IMR-90 (cell line): Measurements from ENCODE around the gene ZYX. TPM values are rescaled to one million over a fixed set of nuclear protein-coding genes. Genes with fewer than 3 reads are reported as not detected.

Experiments
- ATAC-seq: fragments of 200-7000 bp; cut with Tn5 transposase; 2 replicates; pipeline ENCODE4 v1.9.1; 2020; ENCODE audit warnings: low read depth, mild to moderate bottlenecking, moderate library complexity
- BruUV-seq: library from RNA; stranded (reverse); fragments of 400-500 nt; replicated peaks from 2 replicates; lab custom pipeline; 2021; lab: Mats Ljungman, UMichigan
- CTCF ChIA-PET: fragments of 300-600 bp; formaldehyde crosslinking; extraction: SDS; loops from one replicate; lab custom pipeline; 2021; ENCODE audit warnings: antibody characterized with exemption; lab: Yijun Ruan, JAX
- POLR2A ChIA-PET: fragments of 300-600 bp; sonication (Branson Sonifier 250); formaldehyde crosslinking; loops from one replicate; lab custom pipeline; 2022; ENCODE audit warnings: antibody characterized with exemption; ENCODE audit not compliant: unreplicated experiment; lab: Charles Lee
- DNase-seq: peaks from one replicate; pipeline ENCODE4 v3.0.0; 2013
- H2AFZ ChIP-seq: replicated peaks from 2 replicates; pipeline ENCODE3; 2013; ENCODE audit warnings: low read length, mild to moderate bottlenecking; ENCODE audit not compliant: poor library complexity
- H2AK5ac ChIP-seq: 2 replicates; pipeline ENCODE4 v1.6.1; 2013; ENCODE audit warnings: low read depth, low read length, inconsistent platforms
- H2AK9ac ChIP-seq: replicated peaks from 2 replicates; pipeline ENCODE3; 2013; ENCODE audit warnings: mild to moderate bottlenecking, low read depth, low read length, moderate library complexity; ENCODE audit not compliant: poor library complexity
- H2BK120ac ChIP-seq: 2 replicates; pipeline ENCODE4 v1.6.1; 2013; ENCODE audit warnings: low read depth, low read length, inconsistent platforms
- H2BK15ac ChIP-seq: 3 replicates; pipeline ENCODE4 v1.6.1; 2013; ENCODE audit warnings: low read depth, low read length, inconsistent platforms
- H2BK20ac ChIP-seq: 2 replicates; pipeline ENCODE4 v1.6.1; 2013; ENCODE audit warnings: low read depth, mild to moderate bottlenecking, inconsistent platforms, low read length, moderate library complexity
- H2BK5ac ChIP-seq: 2 replicates; pipeline ENCODE4 v1.6.1; 2013; ENCODE audit warnings: mild to moderate bottlenecking, low read depth, low read length, inconsistent platforms; ENCODE audit not compliant: poor library complexity, severe bottlenecking
- H3K14ac ChIP-seq: replicated peaks from 2 replicates; pipeline ENCODE4 v1.6.1; 2013; ENCODE audit warnings: low read depth, low read length, inconsistent platforms
- H3K18ac ChIP-seq: 2 replicates; pipeline ENCODE4 v1.6.1; 2013; ENCODE audit warnings: low read depth, low read length, control low read depth
- H3K23ac ChIP-seq: 2 replicates; pipeline ENCODE4 v1.6.1; 2013; ENCODE audit warnings: low read depth, low read length, inconsistent platforms
- H3K27ac ChIP-seq: 2 replicates; pipeline ENCODE4 v1.5.1; 2013; ENCODE audit warnings: mild to moderate bottlenecking, control low read depth, low read length; ENCODE audit not compliant: insufficient read depth
- H3K27me3 ChIP-seq: 2 replicates; pipeline ENCODE4 v1.6.1; 2013; ENCODE audit warnings: low read length; ENCODE audit not compliant: control insufficient read depth, insufficient read depth
- H3K36me3 ChIP-seq: 2 replicates; pipeline ENCODE4 v1.6.1; 2013; ENCODE audit warnings: low read length, mixed read lengths; ENCODE audit not compliant: control insufficient read depth, insufficient read depth
- H3K4ac ChIP-seq: 2 replicates; pipeline ENCODE4 v1.6.1; 2013; ENCODE audit warnings: low read depth, low read length, inconsistent platforms
- H3K4me1 ChIP-seq: 2 replicates; pipeline ENCODE4 v1.6.1; 2013; ENCODE audit warnings: low read length, mixed read lengths; ENCODE audit not compliant: control insufficient read depth, insufficient read depth
- H3K4me2 ChIP-seq: 2 replicates; pipeline ENCODE4 v1.6.1; 2013; ENCODE audit warnings: low read depth, mild to moderate bottlenecking, control low read depth, low read length, moderate library complexity
- H3K4me3 ChIP-seq: 2 replicates; pipeline ENCODE4 v1.5.1; 2013; ENCODE audit warnings: low read depth, mild to moderate bottlenecking, control low read depth, low read length, moderate library complexity; ENCODE audit not compliant: insufficient read depth
- H3K56ac ChIP-seq: 2 replicates; pipeline ENCODE4 v1.6.1; 2013; ENCODE audit warnings: low read length, inconsistent platforms; ENCODE audit not compliant: insufficient read depth; ENCODE audit errors: extremely low read depth
- H3K79me1 ChIP-seq, 2 experiments: 2 replicates each; pipeline ENCODE4 v1.6.1; 2013; ENCODE audit warnings: low read length in 2 of 2, inconsistent platforms in 1 of 2, low read depth in 1 of 2
- H3K9ac ChIP-seq: 2 replicates; pipeline ENCODE4 v1.6.1; 2013; ENCODE audit warnings: low read depth, low read length, control low read depth
- H3K9me1 ChIP-seq: 2 replicates; pipeline ENCODE4 v1.6.1; 2013; ENCODE audit warnings: low read length, inconsistent platforms; ENCODE audit not compliant: insufficient read depth
- H3K9me3 ChIP-seq: 2 replicates; pipeline ENCODE4 v1.6.1; 2013; ENCODE audit warnings: low read length; ENCODE audit not compliant: control insufficient read depth, insufficient read depth
- H4K20me1 ChIP-seq: 2 replicates; pipeline ENCODE4 v1.6.1; 2013; ENCODE audit warnings: low read length, inconsistent platforms; ENCODE audit not compliant: insufficient read depth
- H4K5ac ChIP-seq: 2 replicates; pipeline ENCODE4 v1.6.1; 2013; ENCODE audit warnings: mild to moderate bottlenecking, low read depth, low read length, control low read depth
- H4K8ac ChIP-seq, 2 experiments: 2 replicates each; pipeline ENCODE4 v1.6.1; 2013; ENCODE audit warnings: low read depth in 2 of 2, low read length in 2 of 2, control low read depth in 1 of 2, inconsistent platforms in 1 of 2
- H4K91ac ChIP-seq: 2 replicates; pipeline ENCODE4 v1.6.1; 2013; ENCODE audit warnings: low read depth, low read length, inconsistent platforms; ENCODE audit not compliant: insufficient read depth
- BHLHE40 ChIP-seq: fragments of 150-350 bp; IDR thresholded peaks from 2 replicates; pipeline ENCODE4 v1.6.1; 2016; ENCODE audit warnings: mild to moderate bottlenecking, low read depth, low read length
- CEBPB ChIP-seq: IDR thresholded peaks from 2 replicates; pipeline ENCODE4 v1.6.1; 2012; ENCODE audit warnings: low read depth, low read length, improper control_type of control experiment
- CHD1 ChIP-seq: IDR thresholded peaks from 2 replicates; pipeline ENCODE4 v1.6.1; 2012; ENCODE audit warnings: low read depth, low read length, improper control_type of control experiment
- CTCF ChIP-seq: conservative IDR thresholded peaks from 2 replicates; pipeline ENCODE4 v1.5.1; 2012; ENCODE audit warnings: mild to moderate bottlenecking, low read depth, low read length, improper control_type of control experiment
- ELK1 ChIP-seq: fragments of 150-350 bp; IDR thresholded peaks from 2 replicates; pipeline ENCODE4 v1.6.1; 2016; ENCODE audit warnings: low read depth, mild to moderate bottlenecking, low read length, moderate library complexity, borderline replicate concordance
- FOS ChIP-seq: fragments of 150-350 bp; IDR thresholded peaks from 2 replicates; pipeline ENCODE4 v1.6.1; 2016; ENCODE audit warnings: low read depth, low read length
- MAFK ChIP-seq: IDR thresholded peaks from 2 replicates; pipeline ENCODE4 v1.6.1; 2012; ENCODE audit warnings: low read depth, low read length, improper control_type of control experiment
- MXI1 ChIP-seq: IDR thresholded peaks from 2 replicates; pipeline ENCODE4 v1.6.1; 2012; ENCODE audit warnings: low read depth, mild to moderate bottlenecking, low read length, moderate library complexity, borderline replicate concordance
- POLR2A ChIP-seq: IDR thresholded peaks from 2 replicates; pipeline ENCODE4 v1.6.1; 2012; ENCODE audit warnings: mild to moderate bottlenecking, low read depth, low read length
- RAD21 ChIP-seq: IDR thresholded peaks from 2 replicates; pipeline ENCODE4 v1.6.1; 2012; ENCODE audit warnings: low read length, improper control_type of control experiment
- RCOR1 ChIP-seq: IDR thresholded peaks from 2 replicates; pipeline ENCODE4 v1.6.1; 2012; ENCODE audit warnings: mild to moderate bottlenecking, low read length, improper control_type of control experiment; ENCODE audit not compliant: insufficient replicate concordance
- RFX5 ChIP-seq: IDR thresholded peaks from 2 replicates; pipeline ENCODE4 v1.8.0; 2012; ENCODE audit warnings: low read depth, mild to moderate bottlenecking, low read length, moderate library complexity
- USF2 ChIP-seq: fragments of 150-350 bp; IDR thresholded peaks from 2 replicates; pipeline ENCODE4 v1.6.1; 2017; ENCODE audit warnings: mild to moderate bottlenecking, antibody characterized with exemption, low read length, low read depth
- WGBS, 2 experiments: methylation state at CpG; one replicate each; pipeline versions ENCODE4 v1.1.5 to v1.1.7; 2013; ENCODE audit warnings: missing lambda C conversion rate in 2 of 2; ENCODE audit not compliant: insufficient read length in 1 of 2; ENCODE audit errors: extremely low coverage in 2 of 2; 5-methylcytosine and 5-hydroxymethylcytosine counted together
- dilution Hi-C: fragments of 300-500 bp; cut with HindIII; formaldehyde crosslinking; loops from one replicate; pipeline ENCODE4 v1.14.3; 2018; ENCODE audit warnings: low sequenced_read_pairs; ENCODE audit not compliant: unreplicated experiment
- in situ Hi-C: fragments of 300-500 bp; cut with MboI; formaldehyde crosslinking; loops from 3 replicates; pipeline ENCODE4 v1.14.3; 2019; ENCODE audit warnings: low sequenced_read_pairs, inconsistent platforms, mixed read lengths
- intact Hi-C: fragments of 100-400 bp; cut with micrococcal nuclease; formaldehyde crosslinking; loops from 2 replicates; pipeline ENCODE4 v1.10.0; 2022
- polyA plus RNA-seq, 3 experiments: library from polyadenylated mRNA; depleted of rRNA; stranded (reverse); fragments of >200 nt; gene quantifications; 2 replicates each; pipeline ENCODE4 v1.2.3, GENCODE V29; 2012; ENCODE audit warnings: low replicate concordance in 1 of 3
- total RNA-seq: library from RNA; depleted of rRNA; stranded (reverse); fragments of >200 nt; gene quantifications from 2 replicates; pipeline ENCODE4 v1.2.3, GENCODE V29; 2012

ZYX gene
- total and polyA plus RNA-seq, 2 of the 4 experiments (the other 2 are of a cell fraction) = 22.6 to 334 TPM

DNA sequence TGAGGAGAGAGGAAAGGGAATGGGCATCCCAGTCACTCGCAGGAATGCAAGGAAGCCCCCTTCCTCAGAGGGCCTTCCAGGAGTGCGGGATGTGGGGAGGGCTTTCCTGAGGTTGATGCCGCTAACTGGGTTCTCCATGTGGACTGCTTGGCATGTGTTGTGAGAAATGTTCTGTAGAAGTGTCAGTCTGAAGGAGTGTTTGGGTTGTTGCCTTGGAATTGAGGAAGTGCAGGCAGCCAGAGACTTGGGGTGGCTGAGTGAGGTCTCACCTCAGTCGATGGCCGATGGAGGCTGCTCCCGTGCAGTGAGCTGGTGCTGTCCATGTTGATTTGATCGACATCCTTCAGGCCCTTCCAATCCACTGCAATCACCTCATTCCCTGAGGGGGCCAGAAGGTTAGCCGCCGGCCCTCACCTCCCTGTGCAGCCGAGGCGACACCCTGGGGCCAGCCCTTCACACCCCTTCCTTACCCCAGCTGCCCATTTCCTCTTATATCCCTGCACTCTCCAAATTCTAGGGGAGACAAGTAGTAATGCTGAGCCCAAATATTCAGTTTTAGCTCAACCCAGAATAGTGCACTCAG lies 21.3 kb upstream of the ZYX start:
- dilution Hi-C loops = no loop called here
- Histone ChIP-seq H4K5ac (no peak overlapping the region), H3K4me3 (no peak overlapping the region), H3K9ac (no peak overlapping the region), H2BK120ac (no peak overlapping the region), H2BK15ac (no peak overlapping the region), H3K4me2 (no peak overlapping the region), H3K36me3 (peaks cover 2% of the 10 kb centered on the region; the same call in 1 of the 2 replicates), H3K27ac (no peak overlapping the region), H3K4me1 (no peaks in the 10 kb centered on the region), H3K9me3 (no peaks in the 10 kb centered on the region), H3K18ac (no peak overlapping the region), H2AK5ac (no peak overlapping the region), H2BK5ac (no peak overlapping the region), H3K27me3 (peaks cover 32% of the 10 kb centered on the region), H2AFZ (no peak overlapping the region), H2AK9ac (peak overlapping the region; percentile 74), H3K9me1 (no peaks in the 10 kb centered on the region), H4K8ac (no peak overlapping the region), H3K4ac (no peak overlapping the region), H4K20me1 (no peaks in the 10 kb centered on the region), H3K14ac (no peak overlapping the region), H3K23ac (no peak overlapping the region), H4K91ac (no peak overlapping the region), H2BK20ac (no peak overlapping the region), H3K79me1 (no peaks in the 10 kb centered on the region), H3K56ac (no peak overlapping the region)
- ChIA-PET CTCF (interaction anchor here (0.8 to 1.1 kb wide), 2 partner anchors 12 to 20 kb away, joined by 4 to 7 read pairs; no protein-coding TSS in a partner anchor), POLR2A (no interaction called here)
- no peak for ATAC-seq
- TF ChIP-seq MXI1 (no peak), MAFK (no peak), CHD1 (no peak), BHLHE40 (no peak), USF2 (no peak), RFX5 (no peak), RAD21 (no peak), POLR2A (no peak), FOS (no peak), CEBPB (no peak), RCOR1 (no peak), CTCF (no peak), ELK1 (no peak)
- WGBS, 2 experiments = 62% methylated on average over 11 of the region's 11 CpGs; no CpG with 5 or more reads in 1 of the 2 experiments
- no peak for DNase-seq
- in situ Hi-C loops = no loop called here
- intact Hi-C loops = no loop called here
- BruUV-seq = no TSS peak
